NCI-H226 (cell line): ENCODE measurements around the gene NCAN.

ENCODE experiments used
- DNase-seq: peaks from one replicate; pipeline ENCODE4 v3.0.0-alpha.2; 2015

Gene NCAN

GRCh38 chr19:19262190-19263057 is 50.7 kb downstream of the NCAN start:
- no peak for DNase-seq

- no peak for DNase-seq
These were observed 52.2 kb downstream of the NCAN start for GRCh38 chr19:19263886-19264487.

- no peak for DNase-seq
These were observed 55.5 kb downstream of the NCAN start for GRCh38 chr19:19267305-19267704.

- DNase-seq, result no peak
These were observed 57.0 kb downstream of the NCAN start for GRCh38 chr19:19268453-19269385.

GRCh38 chr19:19269952-19270694 is 58.4 kb downstream of the NCAN start:
- no peak for DNase-seq

GRCh38 chr19:19270749-19271571 is 59.2 kb downstream of the NCAN start:
- DNase-seq, result no peak

- no peak for DNase-seq
These were observed 60.3 kb downstream of the NCAN start for GRCh38 chr19:19271828-19272599.

- no peak for DNase-seq
These were observed 62.4 kb downstream of the NCAN start for GRCh38 chr19:19274146-19274545.

- DNase-seq, result no peak
These were observed 63.2 kb downstream of the NCAN start for GRCh38 chr19:19274716-19275565.

- DNase-seq, result no peak
These were observed 64.6 kb downstream of the NCAN start for GRCh38 chr19:19276386-19276785.

GRCh38 chr19:19276851-19277250 is 65.1 kb downstream of the NCAN start:
- DNase-seq, result no peak

- no peak for DNase-seq
These were observed 66.6 kb downstream of the NCAN start for GRCh38 chr19:19278315-19278714.

- no peak for DNase-seq
These were observed 67.4 kb downstream of the NCAN start for GRCh38 chr19:19279062-19279612.

- DNase-seq, result no peak
These were observed 68.1 kb downstream of the NCAN start for GRCh38 chr19:19279853-19280252.

- no peak for DNase-seq
These were observed 68.8 kb downstream of the NCAN start for GRCh38 chr19:19280561-19280960.

GRCh38 chr19:19285686-19286085 is 73.9 kb downstream of the NCAN start:
- no peak for DNase-seq

- DNase-seq, result no peak
These were observed 80.8 kb downstream of the NCAN start for GRCh38 chr19:19292607-19293006.

GRCh38 chr19:19294914-19295313 is 83.2 kb downstream of the NCAN start:
- no peak for DNase-seq

- DNase-seq, result no peak
These were observed 85.4 kb downstream of the NCAN start for GRCh38 chr19:19296953-19297689.
